Measurements from ENCODE around the gene CREB1. TPM values are rescaled to one million over a fixed set of nuclear protein-coding genes. Genes with fewer than 3 reads are reported as not detected.

The CREB1 gene
- total RNA-seq, 1 experiment from 2014 or later: 34.6 TPM

- in situ Hi-C loops (cut with HindIII; ENCODE audit: low pct_unique_long_range_greater_than_20kb, low sequenced_read_pairs): no loop called here
These were observed 634 bp downstream of the CREB1 start for GRCh38 chr2:207530160-207531031.

GRCh38 chr2:207531032-207531952 is 1.5 kb downstream of the CREB1 start:
- in situ Hi-C loops (cut with HindIII; ENCODE audit: low pct_unique_long_range_greater_than_20kb, low sequenced_read_pairs): no loop called here
- DNase-seq (ENCODE audit: low read depth, low spot score): no peak

More at GRCh38 chr2:207530160-207531031, 634 bp downstream of the CREB1 start:
- peak; percentile 51 for DNase-seq (ENCODE audit: low read depth, low spot score)

GRCh38 chr2:207532676-207533075 is 2.9 kb downstream of the CREB1 start:
- in situ Hi-C loops (cut with HindIII; ENCODE audit: low pct_unique_long_range_greater_than_20kb, low sequenced_read_pairs): no loop called here

GRCh38 chr2:207533461-207534008 is 3.8 kb downstream of the CREB1 start:
- DNase-seq (ENCODE audit: low read depth, low spot score): no peak
- in situ Hi-C loops (cut with HindIII; ENCODE audit: low pct_unique_long_range_greater_than_20kb, low sequenced_read_pairs): no loop called here

More at GRCh38 chr2:207532676-207533075, 2.9 kb downstream of the CREB1 start:
- no peak for DNase-seq (ENCODE audit: low read depth, low spot score)

GRCh38 chr2:207534417-207534816 is 4.7 kb downstream of the CREB1 start:
- DNase-seq (ENCODE audit: low read depth, low spot score): no peak
- in situ Hi-C loops (cut with HindIII; ENCODE audit: low pct_unique_long_range_greater_than_20kb, low sequenced_read_pairs): no loop called here

- no peak for DNase-seq (ENCODE audit: low read depth, low spot score)
- in situ Hi-C loops (cut with HindIII; ENCODE audit: low pct_unique_long_range_greater_than_20kb, low sequenced_read_pairs): no loop called here
These were observed 9.7 kb downstream of the CREB1 start for GRCh38 chr2:207539470-207539869.

GRCh38 chr2:207540431-207540830 is 10.7 kb downstream of the CREB1 start:
- in situ Hi-C loops (cut with HindIII; ENCODE audit: low pct_unique_long_range_greater_than_20kb, low sequenced_read_pairs): no loop called here
- no peak for DNase-seq (ENCODE audit: low read depth, low spot score)

GRCh38 chr2:207541933-207542332 is 12.2 kb downstream of the CREB1 start:
- no peak for DNase-seq (ENCODE audit: low read depth, low spot score)
- in situ Hi-C loops (cut with HindIII; ENCODE audit: low pct_unique_long_range_greater_than_20kb, low sequenced_read_pairs): no loop called here

- DNase-seq (ENCODE audit: low read depth, low spot score): no peak
- in situ Hi-C loops (cut with HindIII; ENCODE audit: low pct_unique_long_range_greater_than_20kb, low sequenced_read_pairs): no loop called here
These were observed 13.5 kb downstream of the CREB1 start for GRCh38 chr2:207543272-207543671.

- no peak for DNase-seq (ENCODE audit: low read depth, low spot score)
- in situ Hi-C loops (cut with HindIII; ENCODE audit: low pct_unique_long_range_greater_than_20kb, low sequenced_read_pairs): no loop called here
These were observed 17.1 kb downstream of the CREB1 start for GRCh38 chr2:207546822-207547221.

GRCh38 chr2:207549145-207549544 is 19.4 kb downstream of the CREB1 start:
- in situ Hi-C loops (cut with HindIII; ENCODE audit: low pct_unique_long_range_greater_than_20kb, low sequenced_read_pairs): no loop called here
- no peak for DNase-seq (ENCODE audit: low read depth, low spot score)

- no peak for DNase-seq (ENCODE audit: low read depth, low spot score)
- in situ Hi-C loops (cut with HindIII; ENCODE audit: low pct_unique_long_range_greater_than_20kb, low sequenced_read_pairs): no loop called here
These were observed 28.3 kb downstream of the CREB1 start for GRCh38 chr2:207558079-207558491.

- DNase-seq (ENCODE audit: low read depth, low spot score): no peak
- in situ Hi-C loops (cut with HindIII; ENCODE audit: low pct_unique_long_range_greater_than_20kb, low sequenced_read_pairs): no loop called here
These were observed 31.8 kb downstream of the CREB1 start for GRCh38 chr2:207561386-207562080.

GRCh38 chr2:207565736-207566500 is 36.2 kb downstream of the CREB1 start:
- no peak for DNase-seq (ENCODE audit: low read depth, low spot score)
- in situ Hi-C loops (cut with HindIII; ENCODE audit: low pct_unique_long_range_greater_than_20kb, low sequenced_read_pairs): no loop called here

- DNase-seq (ENCODE audit: low read depth, low spot score): no peak
- in situ Hi-C loops (cut with HindIII; ENCODE audit: low pct_unique_long_range_greater_than_20kb, low sequenced_read_pairs): no loop called here
These were observed 37.9 kb downstream of the CREB1 start for GRCh38 chr2:207567671-207568070.

- DNase-seq (ENCODE audit: low read depth, low spot score): no peak
- in situ Hi-C loops (cut with HindIII; ENCODE audit: low pct_unique_long_range_greater_than_20kb, low sequenced_read_pairs): no loop called here
These were observed 41.6 kb downstream of the CREB1 start for GRCh38 chr2:207571370-207571769.

- no peak for DNase-seq (ENCODE audit: low read depth, low spot score)
- in situ Hi-C loops (cut with HindIII; ENCODE audit: low pct_unique_long_range_greater_than_20kb, low sequenced_read_pairs): no loop called here
These were observed 55.2 kb downstream of the CREB1 start for GRCh38 chr2:207584952-207585351.
